Endodermal cell (in vitro differentiated cells): ENCODE measurements around the gene PMFBP1. TPM values are rescaled to one million over a fixed set of nuclear protein-coding genes. Genes with fewer than 3 reads are reported as not detected.

Experiments used
- DNase-seq: peaks from one replicate; pipeline ENCODE4 v3.0.0-alpha.2; 2017
- H3K27ac ChIP-seq: 2 replicates; pipeline ENCODE4 v1.5.1; 2013; ENCODE audit warnings: mild to moderate bottlenecking, low read depth, low read length, moderate library complexity
- H3K27me3 ChIP-seq: 2 replicates; pipeline ENCODE4 v1.6.1; 2013; ENCODE audit warnings: mild to moderate bottlenecking, low read length, moderate library complexity; ENCODE audit not compliant: insufficient read depth, control insufficient read depth, poor library complexity, severe bottlenecking
- H3K36me3 ChIP-seq: 2 replicates; pipeline ENCODE4 v1.7.0; 2013; ENCODE audit warnings: mild to moderate bottlenecking, low read length, moderate library complexity; ENCODE audit not compliant: control insufficient read depth, insufficient read depth
- H3K4me1 ChIP-seq: one replicate; pipeline ENCODE4 v1.7.0; 2013; ENCODE audit warnings: low read length; ENCODE audit not compliant: control insufficient read depth, insufficient read depth
- H3K4me3 ChIP-seq: 2 replicates; pipeline ENCODE4 v1.5.1; 2013; ENCODE audit warnings: mild to moderate bottlenecking, low read length, moderate library complexity
- H3K9ac ChIP-seq: 2 replicates; pipeline ENCODE4 v1.6.1; 2013; ENCODE audit warnings: mild to moderate bottlenecking, low read length, moderate library complexity; ENCODE audit not compliant: poor library complexity, severe bottlenecking; ENCODE audit errors: extremely low read depth
- H3K9me3 ChIP-seq: 2 replicates; pipeline ENCODE4 v1.6.1; 2013; ENCODE audit warnings: mild to moderate bottlenecking, low read length, moderate library complexity; ENCODE audit not compliant: control insufficient read depth
- H3K27ac Mint-ChIP-seq: 2 replicates; pipeline ENCODE4 v1.8.0; 2020; ENCODE audit warnings: mixed read lengths
- H3K27me3 Mint-ChIP-seq: 2 replicates; pipeline ENCODE4 v1.8.0; 2021; ENCODE audit warnings: mild to moderate bottlenecking, mixed read lengths; ENCODE audit not compliant: insufficient read depth
- H3K36me3 Mint-ChIP-seq: 2 replicates; pipeline ENCODE4 v1.8.0; 2020; ENCODE audit warnings: low read depth, mixed read lengths
- H3K4me1 Mint-ChIP-seq: 2 replicates; pipeline ENCODE4 v1.8.0; 2020; ENCODE audit warnings: mixed read lengths
- H3K4me3 Mint-ChIP-seq: 2 replicates; pipeline ENCODE4 v1.8.0; 2020; ENCODE audit warnings: mild to moderate bottlenecking, moderate library complexity, mixed read lengths
- H3K9me3 Mint-ChIP-seq: 2 replicates; pipeline ENCODE4 v1.8.0; 2020; ENCODE audit warnings: mild to moderate bottlenecking, mixed read lengths
- CTCF ChIP-seq: fragments of 200-600 bp; sonication (generic); conservative IDR thresholded peaks from 2 replicates; pipeline ENCODE4 v1.5.0; 2021; ENCODE audit warnings: antibody characterized with exemption, mild to moderate bottlenecking
- WGBS, 2 experiments: methylation state at CpG; one replicate each; pipeline versions ENCODE4 v1.1.5 to v1.1.7; 2013; ENCODE audit warnings: missing lambda C conversion rate in 2 of 2, mixed read lengths in 1 of 2; ENCODE audit not compliant: insufficient coverage in 1 of 2, insufficient read length in 1 of 2; 5-methylcytosine and 5-hydroxymethylcytosine counted together
- total RNA-seq, 2 donors: library from RNA; stranded (reverse); fragmentation: NEBNext Ultra II Directional in 1 of 2; extraction: Animal tissue kit (Norgen Biotek cat#: 25700) in 1 of 2; gene quantifications; 2 replicates in 1 of 2; 3 replicates in 1 of 2; pipeline ENCODE4 v1.2.1, GENCODE V29; 2021

Gene PMFBP1
- total RNA-seq, 2 donors from 2014 or later: 2.1 to 4.1 TPM

GRCh38 chr16:72219282-72219681 lies 47.3 kb upstream of the PMFBP1 start:
- peaks cover 17% of the 10 kb centered on the region for H3K4me1 Mint-ChIP-seq
- H3K36me3 Mint-ChIP-seq: peaks cover 7% of the 10 kb centered on the region
- H3K27ac ChIP-seq: no peak overlapping the region
- H3K9me3 Mint-ChIP-seq: peaks cover 17% of the 10 kb centered on the region
- H3K4me3 Mint-ChIP-seq: no peak overlapping the region
- H3K36me3 ChIP-seq: no peaks in the 10 kb centered on the region
- TF ChIP-seq CTCF: no peak
- H3K4me3 ChIP-seq: no peak overlapping the region
- WGBS, 2 experiments: 90 to 100% methylated on average over 4 to 8 of the region's 8 CpGs
- no peaks in the 10 kb centered on the region for H3K27me3 ChIP-seq
- H3K4me1 ChIP-seq: peaks cover 11% of the 10 kb centered on the region
- H3K9me3 ChIP-seq: peaks cover 19% of the 10 kb centered on the region
- no peak overlapping the region for H3K9ac ChIP-seq
- DNase-seq: no peak
- H3K27me3 Mint-ChIP-seq: peaks cover 2% of the 10 kb centered on the region
- H3K27ac Mint-ChIP-seq: no peak overlapping the region

DNA sequence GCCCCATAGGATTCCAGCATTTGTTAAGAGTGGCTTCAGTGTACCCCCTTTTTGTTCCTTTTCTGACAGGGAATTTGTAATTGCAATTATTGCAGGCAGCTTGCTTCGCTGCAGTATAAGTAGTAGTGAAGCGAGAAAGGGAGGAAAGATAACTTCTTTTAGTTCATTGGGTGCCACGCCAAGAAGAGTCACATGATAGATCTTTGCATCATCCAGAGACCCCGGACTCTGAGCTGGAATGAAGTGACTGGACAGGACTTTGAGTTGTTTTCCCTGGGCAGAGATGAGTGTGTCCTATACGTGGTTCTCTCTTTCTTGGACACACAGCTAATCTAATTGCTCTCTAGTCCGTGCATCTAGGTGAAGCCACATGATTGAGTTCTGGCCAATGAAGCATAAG lies 44.8 kb upstream of the PMFBP1 start:
- H3K9me3 ChIP-seq: peaks cover 24% of the 10 kb centered on the region
- H3K36me3 ChIP-seq: no peaks in the 10 kb centered on the region
- no peak for TF ChIP-seq CTCF
- 98 to 100% methylated on average over 5 to 6 of the region's 6 CpGs for WGBS, 2 experiments
- DNase-seq: no peak
- no peak overlapping the region for H3K9ac ChIP-seq
- no peak overlapping the region for H3K4me3 ChIP-seq
- Mint-ChIP-seq H3K4me1 (peaks cover 21% of the 10 kb centered on the region), H3K27me3 (no peaks in the 10 kb centered on the region), H3K9me3 (peaks cover 24% of the 10 kb centered on the region), H3K36me3 (peaks cover 7% of the 10 kb centered on the region), H3K4me3 (no peak overlapping the region), H3K27ac (no peak overlapping the region)
- peaks cover 11% of the 10 kb centered on the region for H3K4me1 ChIP-seq
- H3K27ac ChIP-seq: no peak overlapping the region
- H3K27me3 ChIP-seq: no peaks in the 10 kb centered on the region

DNA sequence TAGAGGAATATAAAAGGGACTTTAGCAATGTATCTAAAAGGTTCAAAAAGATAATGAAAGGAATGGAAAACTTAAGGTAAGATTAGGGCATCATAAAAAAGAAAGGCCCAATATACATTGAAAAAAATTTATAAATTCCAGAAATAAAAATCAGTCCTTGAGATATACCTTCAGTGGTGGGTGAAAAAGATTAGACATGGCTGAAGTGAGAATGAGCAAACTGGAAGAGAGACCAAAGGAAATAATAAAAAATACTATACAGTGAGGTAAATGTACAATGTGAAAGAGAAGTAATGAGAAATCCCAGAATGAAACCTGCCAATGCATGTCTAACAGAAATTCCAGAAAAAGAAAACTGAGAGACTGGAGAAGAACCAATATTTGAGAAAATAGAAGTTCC lies 42.9 kb upstream of the PMFBP1 start:
- H3K4me3 ChIP-seq: peak overlapping the region; percentile 19
- TF ChIP-seq CTCF: no peak
- Mint-ChIP-seq H3K9me3 (peaks cover 24% of the 10 kb centered on the region), H3K4me1 (peaks cover 26% of the 10 kb centered on the region), H3K27ac (no peak overlapping the region), H3K36me3 (peaks cover 7% of the 10 kb centered on the region), H3K4me3 (no peak overlapping the region), H3K27me3 (peaks cover 5% of the 10 kb centered on the region)
- no peak for DNase-seq
- peaks cover 24% of the 10 kb centered on the region for H3K9me3 ChIP-seq
- no peaks in the 10 kb centered on the region for H3K36me3 ChIP-seq
- peaks cover 14% of the 10 kb centered on the region for H3K4me1 ChIP-seq
- no peak overlapping the region for H3K9ac ChIP-seq
- H3K27ac ChIP-seq: no peak overlapping the region
- H3K27me3 ChIP-seq: no peaks in the 10 kb centered on the region
